ENCODE data around the gene EOMES.

Gene EOMES

GRCh38 chr3:27680517-27681246, 41.4 kb downstream of the EOMES start:
- no peak for DNase-seq

DNA sequence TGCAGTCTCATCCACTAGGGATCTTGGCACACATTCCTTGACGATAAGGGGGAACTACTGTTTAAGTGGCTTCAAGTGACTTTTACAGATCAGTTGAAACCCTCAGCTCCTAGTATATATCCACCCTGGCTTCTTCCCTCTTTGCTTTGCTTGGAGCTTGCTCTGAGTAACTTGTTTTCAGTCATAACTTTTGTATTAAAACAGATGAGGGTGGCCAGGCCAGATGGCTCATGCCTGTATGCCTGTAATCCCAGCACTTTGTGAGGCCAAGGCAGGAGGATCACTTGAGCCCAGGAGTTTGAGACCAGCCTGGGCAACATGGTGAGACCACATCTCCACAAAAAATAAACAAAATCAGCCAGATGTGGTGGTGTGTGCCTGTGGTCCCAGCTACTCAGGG, 42.4 kb downstream of the EOMES start:
- no peak for DNase-seq

DNA sequence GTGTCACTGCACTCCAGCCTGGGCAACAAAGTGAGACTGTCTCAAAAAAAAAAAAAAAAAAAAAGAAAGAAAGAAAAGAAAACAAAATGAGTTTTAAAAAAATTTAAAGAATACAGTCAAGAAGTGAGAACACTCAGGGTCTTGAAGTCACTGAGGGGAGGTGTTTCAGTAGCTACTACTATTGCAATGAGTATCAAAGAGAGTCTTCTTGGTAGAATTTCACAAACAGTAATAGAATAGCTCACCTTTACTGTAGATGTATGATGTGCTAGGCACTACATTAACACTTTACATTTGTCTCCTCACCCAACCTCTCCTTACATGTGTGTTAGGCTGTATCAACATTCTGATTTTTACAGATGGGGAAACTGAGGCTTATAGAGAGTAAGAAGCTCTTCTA, 43.9 kb downstream of the EOMES start:
- DNase-seq: no peak

GRCh38 chr3:27677565-27677964, 44.6 kb downstream of the EOMES start:
- peak; percentile 94 for DNase-seq

DNA sequence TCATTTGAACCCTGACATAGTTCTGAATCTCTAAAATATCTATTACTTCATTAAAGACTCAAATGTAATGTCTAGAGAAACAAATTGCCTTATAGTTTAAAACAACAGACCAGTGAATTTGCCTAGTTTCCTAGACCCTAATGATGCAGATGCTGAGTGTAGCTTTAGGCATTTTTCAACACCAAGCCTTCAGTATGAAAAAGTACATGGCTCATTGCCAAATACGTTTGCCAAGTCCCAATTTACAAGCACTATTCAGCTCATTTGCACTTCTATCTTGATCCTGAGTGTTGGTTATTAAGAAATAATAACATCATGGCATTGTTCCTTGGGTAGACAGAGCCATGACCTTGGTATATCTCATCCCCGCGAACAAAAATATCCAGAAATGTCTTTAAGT, 46.8 kb downstream of the EOMES start:
- DNase-seq: peak; percentile 59

DNA sequence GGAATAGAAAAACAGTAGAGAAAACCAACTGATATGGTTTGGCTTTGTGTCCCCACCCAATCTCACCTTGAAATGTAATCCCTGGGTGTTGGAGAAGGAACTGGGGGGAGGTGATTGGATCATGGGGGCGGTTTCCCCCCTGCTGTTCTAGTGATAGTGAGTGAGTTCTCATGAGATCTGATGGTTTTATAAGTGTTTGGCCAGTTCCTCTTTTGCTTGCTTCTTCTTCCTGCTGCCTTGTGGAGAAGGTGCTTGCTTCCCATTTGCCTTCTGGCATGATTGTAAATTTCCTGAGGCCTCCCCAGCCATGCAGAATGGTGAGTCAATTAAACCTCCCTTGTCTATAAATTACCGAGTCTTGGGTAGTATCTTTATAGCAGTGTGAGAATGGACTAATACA, 48.4 kb downstream of the EOMES start:
- no peak for DNase-seq

- no peak for DNase-seq
Observed at GRCh38 chr3:27671101-27671500, 51.0 kb downstream of the EOMES start.

GRCh38 chr3:27670619-27671018, 51.5 kb downstream of the EOMES start:
- no peak for DNase-seq

GRCh38 chr3:27669591-27669990, 52.5 kb downstream of the EOMES start:
- DNase-seq: no peak

- DNase-seq: no peak
Observed at GRCh38 chr3:27667751-27668150, 54.4 kb downstream of the EOMES start.

DNA sequence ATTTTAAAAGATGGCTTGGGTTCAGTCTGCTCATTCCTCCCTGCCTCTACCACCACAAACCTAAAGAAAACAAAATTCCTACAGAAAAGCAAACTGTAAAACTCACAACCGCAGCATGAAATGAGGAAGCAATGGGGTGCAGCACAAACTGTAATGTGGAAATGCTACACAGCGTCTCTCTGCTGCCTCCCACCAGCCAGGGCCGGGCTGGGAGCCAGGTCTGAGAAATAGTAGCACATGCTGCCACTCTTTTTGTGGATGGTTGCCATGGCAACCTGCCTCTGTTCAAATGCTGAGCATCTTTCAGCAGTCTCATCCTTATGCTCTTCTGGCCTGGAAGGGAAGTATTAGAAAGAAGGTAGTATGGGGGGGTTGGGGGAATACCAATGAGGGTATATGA, 55.4 kb downstream of the EOMES start:
- DNase-seq: peak; percentile 91

DNA sequence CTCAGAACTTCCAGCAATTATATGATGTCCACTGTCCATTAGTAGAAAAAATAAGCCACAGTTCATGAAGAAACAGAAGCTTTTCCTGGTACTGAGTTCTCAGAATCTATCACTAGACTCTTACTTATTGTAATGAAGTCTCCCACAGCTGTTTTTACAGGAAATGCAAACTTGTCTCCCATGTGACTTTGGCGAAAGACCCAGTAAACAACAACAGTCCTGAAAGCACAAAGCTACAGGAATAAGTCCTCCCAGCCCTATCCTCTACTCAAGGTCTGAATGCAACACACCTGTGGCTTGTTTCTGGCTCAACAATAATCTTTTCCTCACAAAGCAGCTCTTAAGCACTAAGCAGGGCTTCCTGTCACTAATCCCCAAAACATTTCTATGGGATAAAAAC, 55.9 kb downstream of the EOMES start:
- no peak for DNase-seq
